Glomerular visceral epithelial cell (primary cell): Measurements from ENCODE around the gene IGF1R.

ENCODE experiments used
- DNase-seq: peaks from one replicate; pipeline ENCODE4 v3.0.0-alpha.2; 2016; ENCODE audit errors: extremely low spot score

Gene IGF1R

DNA sequence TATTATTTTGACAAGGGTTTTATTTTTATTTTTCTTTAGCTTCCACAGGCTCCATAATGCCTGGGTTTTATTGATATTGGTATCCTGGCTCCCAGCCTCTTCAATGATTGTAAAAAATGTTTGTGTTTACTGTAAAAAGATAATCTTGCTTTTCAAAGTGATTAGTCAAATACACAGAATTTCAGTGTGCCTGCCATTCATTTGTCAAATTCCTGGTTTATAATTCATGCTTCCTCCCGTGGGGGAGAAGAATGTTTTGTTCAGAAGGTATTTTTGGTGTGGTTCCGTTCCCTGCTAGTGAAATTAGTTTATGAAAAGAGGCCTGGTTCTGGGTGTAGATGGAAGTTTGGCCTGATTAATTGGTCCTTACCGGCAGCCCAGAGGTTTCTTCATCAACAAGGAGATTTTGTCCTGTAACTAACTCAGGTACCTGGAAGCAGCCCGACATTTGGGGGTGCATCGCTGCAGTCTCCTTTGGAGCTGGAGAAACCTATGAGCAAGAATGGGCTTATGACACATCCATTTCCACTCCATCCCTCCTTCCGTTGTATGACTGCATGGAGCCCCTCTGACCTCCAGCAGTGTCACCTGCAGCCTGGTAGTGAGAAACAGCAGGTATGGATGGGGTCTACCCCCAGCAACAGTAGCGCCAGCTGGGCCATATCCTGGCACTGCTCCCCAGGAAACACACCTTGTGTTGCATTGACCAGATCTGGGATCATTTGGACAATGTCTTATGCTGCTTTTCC lies 257.8 kb downstream of the IGF1R start:
- no peak for DNase-seq

GRCh38 chr15:98906712-98907083 lies 258.4 kb downstream of the IGF1R start:
- peak; percentile 58 for DNase-seq

DNA sequence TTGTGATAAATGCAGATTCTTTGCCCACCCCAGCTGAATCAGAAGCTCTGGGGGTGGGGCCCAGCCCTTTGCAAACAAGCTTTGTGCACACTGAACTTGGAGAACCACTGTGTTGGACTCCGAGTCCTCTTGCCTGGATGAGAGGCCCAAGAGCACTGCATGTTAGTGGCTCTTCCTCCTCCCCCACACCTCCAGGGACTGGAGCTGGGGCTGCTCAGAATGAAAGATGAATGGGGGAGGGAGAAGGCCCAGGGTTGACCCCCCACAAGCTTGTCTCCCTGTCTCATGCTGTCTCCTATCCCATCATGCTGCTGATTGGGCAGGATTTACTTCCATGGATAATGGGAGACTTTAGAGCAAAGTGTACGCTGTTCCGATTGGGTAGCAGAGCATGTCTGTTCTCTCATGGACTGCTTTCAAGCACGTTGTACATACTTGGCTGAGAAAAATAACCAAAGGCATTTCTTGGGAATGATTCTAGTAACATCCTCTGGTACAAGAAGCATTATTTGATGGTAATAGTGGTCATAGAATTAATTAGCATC lies 259.7 kb downstream of the IGF1R start:
- peak; percentile 36 for DNase-seq

GRCh38 chr15:98909968-98910885 lies 261.9 kb downstream of the IGF1R start:
- DNase-seq, result no peak

- DNase-seq, result no peak
These were observed 266.3 kb downstream of the IGF1R start for GRCh38 chr15:98914626-98915025.

- DNase-seq, result no peak
These were observed 268.5 kb downstream of the IGF1R start for GRCh38 chr15:98916826-98917225.

DNA sequence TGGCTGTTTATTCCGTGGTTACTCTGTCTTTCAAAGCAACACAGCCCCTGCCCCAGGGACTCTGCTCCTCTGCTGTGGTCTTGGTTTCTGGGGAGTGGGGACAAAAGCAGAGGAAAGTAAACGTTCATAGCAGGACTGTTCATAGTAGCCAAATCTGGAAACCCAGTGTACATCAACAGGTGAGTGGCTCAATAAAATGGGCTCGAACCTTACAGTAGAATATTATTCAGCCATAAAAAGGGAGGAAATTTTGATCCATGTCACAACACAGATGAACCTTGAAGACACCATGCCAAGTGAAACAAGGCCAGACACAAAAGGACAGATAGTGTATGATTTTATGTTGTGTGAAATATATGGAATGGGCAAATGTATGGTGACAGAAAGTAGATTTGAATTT lies 269.1 kb downstream of the IGF1R start:
- DNase-seq, result no peak

DNA sequence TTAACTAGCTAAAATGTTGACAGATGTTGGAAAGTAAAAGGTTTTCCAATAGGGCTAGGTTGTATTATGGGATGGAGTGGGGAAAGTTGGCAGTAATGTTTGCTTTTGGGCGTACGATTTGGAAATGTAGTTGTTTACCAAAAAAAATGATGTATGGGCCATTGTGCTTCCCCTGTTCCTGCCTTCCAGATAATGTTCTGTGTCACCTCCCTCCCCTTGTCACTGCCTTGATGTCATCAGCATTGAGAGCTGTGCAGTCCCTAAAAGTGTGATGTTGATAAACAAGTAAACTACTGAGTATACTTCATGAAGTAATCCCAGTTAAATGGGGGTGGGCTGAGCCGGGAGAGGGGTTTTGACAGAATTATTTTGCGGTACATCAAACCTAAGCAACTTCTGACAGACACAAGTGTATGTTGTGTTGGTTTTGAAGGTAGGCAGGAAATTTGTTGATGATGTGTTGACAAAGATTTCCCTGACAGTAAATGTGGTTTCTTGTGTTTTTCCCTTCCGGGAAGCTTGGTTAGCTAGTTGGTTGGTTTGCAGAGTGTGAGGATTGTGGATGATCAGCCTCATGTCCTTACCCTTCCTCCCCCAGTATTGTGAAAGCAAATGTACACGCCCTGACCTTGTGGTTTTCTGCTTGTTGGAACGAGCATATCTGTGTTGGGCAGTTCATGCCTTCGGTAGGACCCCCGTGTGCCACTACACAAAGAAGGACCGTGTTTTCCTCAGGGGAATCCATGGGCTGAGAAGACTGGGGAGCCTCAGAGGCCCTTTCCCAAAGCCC lies 271.9 kb downstream of the IGF1R start:
- no peak for DNase-seq

DNA sequence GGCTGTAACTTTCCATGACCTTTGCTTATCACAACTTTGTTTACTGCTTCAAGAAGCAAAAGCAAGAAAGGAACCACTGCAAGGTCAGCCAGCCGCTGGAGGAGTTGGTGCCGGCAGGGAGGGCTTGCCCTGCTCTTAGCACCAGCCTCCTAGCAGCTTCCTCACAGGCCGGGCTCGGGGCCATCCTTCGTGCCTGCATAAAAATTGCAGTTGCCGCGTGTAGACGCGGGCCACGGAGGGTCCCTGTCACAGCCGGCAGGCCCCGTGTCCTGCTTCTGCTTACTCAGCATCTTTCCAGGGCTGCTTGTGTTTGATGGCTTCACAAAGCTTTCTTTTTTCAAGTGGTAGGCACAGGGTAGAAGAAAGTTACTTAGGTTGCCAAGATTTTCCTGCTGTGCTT lies 274.8 kb downstream of the IGF1R start:
- no peak for DNase-seq

DNA sequence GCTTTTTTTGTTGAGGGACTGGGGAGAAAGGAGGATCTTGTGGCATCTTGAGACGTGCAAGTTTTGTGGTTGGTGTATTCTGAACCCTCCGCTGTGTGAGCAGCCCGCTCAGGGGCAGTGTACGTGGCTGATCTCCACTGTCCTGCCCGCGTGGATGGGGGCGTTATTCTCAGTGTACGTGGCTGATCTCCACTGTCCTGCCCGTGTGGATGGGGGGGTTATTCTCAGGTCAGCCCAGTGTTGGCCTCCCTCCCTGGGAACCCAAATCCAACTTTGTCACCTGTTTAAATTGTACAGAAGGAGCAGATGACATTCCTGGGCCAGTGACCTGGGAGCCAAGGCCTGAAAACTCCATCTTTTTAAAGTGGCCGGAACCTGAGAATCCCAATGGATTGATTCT lies 275.2 kb downstream of the IGF1R start:
- DNase-seq, result no peak

DNA sequence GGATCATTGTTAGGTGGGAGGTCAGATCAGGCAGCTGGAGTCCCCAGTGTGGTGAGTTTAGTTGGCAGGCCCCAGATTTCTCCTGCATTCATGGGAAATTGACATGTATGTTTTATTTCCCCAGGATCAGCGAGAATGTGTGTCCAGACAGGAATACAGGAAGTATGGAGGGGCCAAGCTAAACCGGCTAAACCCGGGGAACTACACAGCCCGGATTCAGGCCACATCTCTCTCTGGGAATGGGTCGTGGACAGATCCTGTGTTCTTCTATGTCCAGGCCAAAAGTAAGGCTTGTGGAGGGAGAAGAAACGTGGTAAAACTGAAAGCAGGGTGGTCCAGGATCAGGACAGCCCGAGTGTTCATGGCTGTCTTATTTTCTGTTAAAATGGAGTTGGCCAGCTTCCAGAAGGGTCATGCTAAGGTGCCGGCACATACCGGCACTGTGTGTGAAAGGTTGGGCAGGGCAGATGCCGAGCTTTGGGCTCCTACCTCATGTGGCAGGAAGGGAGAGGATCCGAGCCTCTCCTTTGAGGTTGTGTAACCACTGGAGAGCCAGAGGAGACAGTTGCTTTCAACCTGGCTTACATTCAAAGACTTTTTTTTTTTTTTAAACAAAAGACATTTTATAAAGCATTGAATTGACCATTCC lies 276.2 kb downstream of the IGF1R start:
- DNase-seq, result no peak

DNA sequence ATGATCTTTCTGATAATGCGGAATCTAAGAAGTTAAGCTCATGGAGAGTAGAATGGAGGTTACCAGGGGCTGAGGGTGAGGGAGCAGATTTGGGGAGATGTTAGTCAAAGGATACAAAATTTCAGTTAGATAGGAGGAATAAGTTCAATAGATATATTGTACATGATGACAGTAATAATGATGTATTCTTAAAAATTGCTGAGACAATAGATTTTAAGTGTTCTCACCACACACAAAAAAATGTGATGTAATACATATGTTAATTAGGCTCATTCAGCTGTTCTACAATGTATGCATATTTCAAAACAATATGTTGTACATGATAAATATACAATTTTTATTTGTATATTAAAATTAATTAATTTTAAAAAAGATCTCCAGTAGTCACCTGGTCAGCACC lies 277.9 kb downstream of the IGF1R start:
- no peak for DNase-seq

GRCh38 chr15:98927022-98927421 lies 278.7 kb downstream of the IGF1R start:
- no peak for DNase-seq

- DNase-seq, result no peak
These were observed 279.7 kb downstream of the IGF1R start for GRCh38 chr15:98927996-98928395.

DNA sequence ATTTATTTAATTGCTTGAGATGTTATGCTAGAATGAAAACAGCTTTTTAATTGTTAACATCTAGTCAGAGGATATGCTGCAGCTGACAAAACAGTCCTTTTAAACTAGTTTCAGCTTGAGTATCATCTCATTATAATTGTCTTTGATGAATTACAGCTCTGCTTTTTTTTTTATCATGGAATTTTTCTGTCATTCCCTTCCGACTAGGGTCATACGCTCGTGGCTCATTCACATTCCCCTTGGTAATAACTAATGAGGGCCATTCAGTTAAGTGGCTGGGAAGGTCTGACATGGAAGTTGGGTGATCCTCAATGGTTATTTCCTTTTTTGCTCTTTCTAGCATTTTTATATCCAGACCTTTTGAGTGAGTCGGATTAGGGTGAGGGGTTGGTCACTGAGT lies 282.2 kb downstream of the IGF1R start:
- no peak for DNase-seq

- no peak for DNase-seq
These were observed 282.7 kb downstream of the IGF1R start for GRCh38 chr15:98931004-98931403.

DNA sequence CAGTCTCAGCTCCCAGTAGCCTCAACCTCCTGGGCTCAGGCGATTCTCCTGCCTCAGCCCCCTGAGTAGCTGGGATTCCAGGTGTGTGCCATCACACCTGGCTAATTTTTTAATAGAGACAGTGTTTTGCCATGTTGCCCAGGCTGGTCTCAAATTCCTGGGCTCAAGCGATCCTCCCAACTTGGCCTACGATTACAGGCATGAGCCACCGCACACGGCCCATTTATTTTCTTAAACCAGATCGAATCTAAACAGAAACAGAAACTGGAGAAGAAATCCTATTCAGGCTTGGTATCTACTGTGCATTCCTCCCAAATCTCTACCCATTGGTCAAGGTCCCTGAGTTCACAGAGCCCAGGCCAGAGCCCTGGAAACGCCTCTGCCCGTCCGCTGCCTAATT lies 285.1 kb downstream of the IGF1R start:
- no peak for DNase-seq

DNA sequence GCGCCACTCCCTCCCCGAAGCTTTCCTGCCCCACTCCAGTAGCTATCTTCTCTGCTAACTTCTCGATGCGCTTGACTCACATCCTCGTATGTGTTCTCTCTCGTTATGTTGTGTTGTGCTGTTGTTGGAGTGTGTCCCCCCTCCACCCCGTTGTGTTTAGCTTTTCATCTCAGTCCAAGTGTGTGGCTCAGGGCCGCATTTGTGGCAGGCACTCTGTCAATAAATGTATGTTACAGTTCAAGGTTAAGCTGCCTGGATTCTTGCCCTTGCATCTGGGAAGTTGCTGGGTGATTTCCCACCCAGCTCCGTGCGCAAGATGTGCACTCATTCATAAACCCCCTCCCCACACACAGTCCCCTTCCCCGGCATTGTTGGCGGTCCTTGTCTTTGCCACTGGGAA lies 287.4 kb downstream of the IGF1R start:
- no peak for DNase-seq

DNA sequence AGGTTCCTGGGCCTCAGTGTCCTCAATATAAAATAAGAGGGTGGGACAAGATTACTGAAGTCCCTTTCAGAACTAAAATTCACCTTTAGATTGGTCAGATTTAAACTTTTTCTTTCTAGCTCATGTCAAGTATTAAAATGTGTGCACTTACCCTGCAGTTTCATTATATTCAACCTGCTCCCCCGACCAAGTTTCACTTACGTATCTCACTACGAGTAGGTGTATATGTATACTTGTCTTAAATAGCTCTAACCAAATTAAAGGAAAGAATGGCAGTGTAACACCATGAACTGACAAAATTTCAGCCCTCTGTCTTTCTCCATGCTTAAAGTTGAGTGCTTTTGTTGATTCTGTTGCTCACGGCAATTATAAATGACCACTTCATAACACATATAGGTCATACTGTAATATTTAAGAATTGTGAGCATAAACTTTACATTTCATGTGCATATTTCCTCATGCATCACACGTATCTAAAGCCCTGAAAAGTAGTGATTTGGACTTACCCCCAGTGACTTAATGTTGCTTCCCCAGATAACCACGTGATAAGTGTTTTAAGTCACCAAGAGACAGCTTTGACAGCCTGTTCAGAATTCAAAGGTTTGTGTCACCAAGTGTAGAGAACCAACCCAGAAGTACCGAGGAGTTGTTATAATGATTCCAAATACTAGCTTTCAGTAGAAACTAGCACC lies 289.2 kb downstream of the IGF1R start:
- no peak for DNase-seq

- DNase-seq, result no peak
These were observed 289.7 kb downstream of the IGF1R start for GRCh38 chr15:98938105-98938417.

GRCh38 chr15:98938799-98939198 lies 290.5 kb downstream of the IGF1R start:
- no peak for DNase-seq
